ENCODE results near the gene SMAD6. TPM values are rescaled to one million over a fixed set of nuclear protein-coding genes. Genes with fewer than 3 reads are reported as not detected.

SMAD6 gene
- polyA plus RNA-seq, 1 of the 3 experiments (the other 2 are of a cell fraction) = 4.5 TPM

GRCh38 chr15:66658044-66658443, 44.0 kb upstream of the SMAD6 start:
- TF ChIP-seq USF1 (IDR thresholded peaks at IDR 0.05; ENCODE audit: borderline replicate concordance, low read depth) (no peak), RFX5 (IDR thresholded peaks at IDR 0.05; ENCODE audit: low read length) (no peak), TEAD4 (IDR thresholded peaks at IDR 0.05; ENCODE audit: borderline replicate concordance, insufficient read depth) (no peak)
- POLR2A ChIA-PET = no interaction called here

GRCh38 chr15:66658855-66659254, 43.2 kb upstream of the SMAD6 start:
- Histone ChIP-seq H3K79me2 (ENCODE audit: insufficient read depth) (no peaks in the 10 kb centered on the region), H3K9me3 (no peaks in the 10 kb centered on the region), H3K27ac (ENCODE audit: low read depth in 2 of 2, low read length in 1 of 2) (no peak overlapping the region), H3K36me3 (replicated peaks in 1 of 2; ENCODE audit: control insufficient read depth in 1 of 2, insufficient read depth in 2 of 2, low read length in 1 of 2) (no peaks in the 10 kb centered on the region), H3K9ac (no peak overlapping the region), H4K20me1 (ENCODE audit: insufficient read depth) (no peaks in the 10 kb centered on the region), H3K4me3 (ENCODE audit: low read depth in 2 of 2, low read length in 1 of 2) (no peak overlapping the region), H3K4me2 (no peak overlapping the region), H2AFZ (ENCODE audit: low read depth) (no peak overlapping the region), H3K9me2 (no peaks in the 10 kb centered on the region), H3K27me3 (ENCODE audit: insufficient read depth) (no peaks in the 10 kb centered on the region), H3K4me1 (ENCODE audit: control insufficient read depth in 1 of 2, insufficient read depth in 2 of 2, low read depth in 1 of 2, low read length in 1 of 2) (peaks cover 4 to 10% of the 10 kb centered on the region in 2 experiments; a peak in 2 of 4 replicates), H3F3A (replicated peaks; ENCODE audit: insufficient read depth) (no peaks in the 10 kb centered on the region)
- 87% methylated on average over 2 of the region's 2 CpGs for WGBS (ENCODE audit: low lambda C conversion rate)
- TF ChIP-seq EZH2phosphoT487 (IDR thresholded peaks at IDR 0.05; ENCODE audit: borderline replicate concordance, low read depth) (no peak), YY1 (IDR thresholded peaks at IDR 0.05; ENCODE audit: low read depth) (no peak), POLR2AphosphoS5 (IDR thresholded peaks at IDR 0.05; ENCODE audit: low read depth, low read length) (no peak), JUND (IDR thresholded peaks at IDR 0.05) (no peak), RXRA (IDR thresholded peaks at IDR 0.05; ENCODE audit: borderline replicate concordance, low read depth) (no peak), RCOR1 (IDR thresholded peaks at IDR 0.05; ENCODE audit: low read length) (no peak), ZBTB33 (IDR thresholded peaks at IDR 0.05; ENCODE audit: borderline replicate concordance, low read depth) (no peak), SMC3 (IDR thresholded peaks at IDR 0.05; ENCODE audit: low read depth, low read length) (no peak), REST (IDR thresholded peaks at IDR 0.05; ENCODE audit: low read depth, low read length) (no peak), MEF2A (IDR thresholded peaks at IDR 0.05; ENCODE audit: borderline replicate concordance, low read depth) (no peak), GATA2 (CRISPR knock-in tag; IDR thresholded peaks at IDR 0.05) (no peak), TAF1 (IDR thresholded peaks at IDR 0.05; ENCODE audit: borderline replicate concordance, low read depth, low read length) (no peak), FOXM1 (IDR thresholded peaks at IDR 0.05; ENCODE audit: low read depth) (no peak), RAD21 (IDR thresholded peaks at IDR 0.05; ENCODE audit: low read length) (no peak), TEAD4 (IDR thresholded peaks at IDR 0.05; ENCODE audit: borderline replicate concordance, insufficient read depth) (no peak)
- CTCF ChIA-PET = no interaction called here
- no peak for DNase-seq
- POLR2A ChIA-PET = no interaction called here

More at GRCh38 chr15:66658044-66658443, 44.0 kb upstream of the SMAD6 start:
- Histone ChIP-seq H3K4me3 (ENCODE audit: low read depth in 2 of 2, low read length in 1 of 2) (no peak overlapping the region), H3K4me1 (ENCODE audit: control insufficient read depth in 1 of 2, insufficient read depth in 2 of 2, low read depth in 1 of 2, low read length in 1 of 2) (peaks cover 4 to 10% of the 10 kb centered on the region in 2 experiments; a peak in 2 of 4 replicates), H3K27me3 (ENCODE audit: insufficient read depth) (no peaks in the 10 kb centered on the region), H3K79me2 (ENCODE audit: insufficient read depth) (no peaks in the 10 kb centered on the region), H3K9ac (no peak overlapping the region), H3K27ac (ENCODE audit: low read depth in 2 of 2, low read length in 1 of 2) (no peak overlapping the region), H3K9me3 (no peaks in the 10 kb centered on the region), H3K4me2 (no peak overlapping the region; the same call in 1 of the 2 replicates), H3K36me3 (replicated peaks in 1 of 2; ENCODE audit: control insufficient read depth in 1 of 2, insufficient read depth in 2 of 2, low read length in 1 of 2) (no peaks in the 10 kb centered on the region), H4K20me1 (ENCODE audit: insufficient read depth) (no peaks in the 10 kb centered on the region), H3F3A (replicated peaks; ENCODE audit: insufficient read depth) (no peaks in the 10 kb centered on the region), H3K9me2 (no peaks in the 10 kb centered on the region), H2AFZ (ENCODE audit: low read depth) (no peak overlapping the region)
- CTCF ChIA-PET = interaction anchor here (0.9 to 1.0 kb wide), 2 partner anchors 39 to 40 kb away, joined by 3 to 6 read pairs; no protein-coding TSS in a partner anchor
- no peak for DNase-seq
- 91% methylated on average over 5 of the region's 5 CpGs for WGBS (ENCODE audit: low lambda C conversion rate)

All from SK-N-SH (cell line).